Renal cortex interstitium (tissue), 11 donors: ENCODE measurements around the gene TRAPPC2L. TPM values are rescaled to one million over a fixed set of nuclear protein-coding genes. Genes with fewer than 3 reads are reported as not detected.
"Not testable (repeated sequence)": the region's sequence is repeated elsewhere in the genome, so short reads cannot be mapped to it uniquely, and the experiment has no call there.

ENCODE experiments used
- DNase-seq, 11 donors: peaks; one replicate each; pipeline ENCODE4 v3.0.0-alpha.2; 2013; ENCODE audit warnings: low read depth in 9 of 11, low spot score in 4 of 11; ENCODE audit errors: extremely low read depth in 1 of 11
- polyA plus RNA-seq, 3 donors: library from polyadenylated mRNA; unstranded; fragments of 120-200 nt; gene quantifications; one replicate each; pipeline ENCODE4 v1.2.1, GENCODE V29; 2013; ENCODE audit not compliant: insufficient read length in 3 of 3

The TRAPPC2L gene
- polyA plus RNA-seq, 3 donors: 63.0 to 85.3 (median 76.6) TPM

DNA sequence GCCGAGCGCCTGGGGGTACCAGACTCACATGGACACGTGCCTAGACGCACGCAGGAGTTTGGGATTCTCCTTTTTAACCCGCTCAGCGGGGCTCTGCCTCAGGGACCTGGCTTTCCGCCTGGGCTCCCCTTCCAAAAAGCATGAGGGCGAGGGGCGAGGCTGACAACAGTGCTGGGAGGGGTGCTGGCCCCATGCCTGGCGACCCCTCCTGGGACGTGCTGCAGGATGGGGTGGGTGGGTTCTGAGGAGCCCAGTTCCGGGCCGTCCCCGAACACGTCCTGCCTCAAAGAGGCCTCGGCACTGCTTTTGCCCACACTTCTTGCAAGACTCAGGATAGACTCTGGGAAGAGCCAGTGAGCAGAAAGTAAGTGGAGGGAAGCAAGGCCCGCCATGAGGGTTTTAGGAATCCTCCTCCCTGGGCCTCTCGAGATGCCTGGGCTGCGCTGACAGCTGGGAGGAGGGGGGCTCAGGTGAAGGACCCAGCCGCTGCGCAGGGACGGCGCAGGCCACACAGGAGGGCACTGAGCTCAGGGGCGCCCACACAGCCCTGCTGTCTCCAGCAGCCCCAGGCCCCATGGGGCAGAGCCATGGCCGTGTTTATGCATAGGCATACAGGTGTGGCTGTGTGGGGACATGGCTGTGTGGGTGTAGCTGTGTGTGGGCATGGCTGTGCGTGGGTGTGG is 24.9 kb downstream of the TRAPPC2L start:
- no peak for DNase-seq

DNA sequence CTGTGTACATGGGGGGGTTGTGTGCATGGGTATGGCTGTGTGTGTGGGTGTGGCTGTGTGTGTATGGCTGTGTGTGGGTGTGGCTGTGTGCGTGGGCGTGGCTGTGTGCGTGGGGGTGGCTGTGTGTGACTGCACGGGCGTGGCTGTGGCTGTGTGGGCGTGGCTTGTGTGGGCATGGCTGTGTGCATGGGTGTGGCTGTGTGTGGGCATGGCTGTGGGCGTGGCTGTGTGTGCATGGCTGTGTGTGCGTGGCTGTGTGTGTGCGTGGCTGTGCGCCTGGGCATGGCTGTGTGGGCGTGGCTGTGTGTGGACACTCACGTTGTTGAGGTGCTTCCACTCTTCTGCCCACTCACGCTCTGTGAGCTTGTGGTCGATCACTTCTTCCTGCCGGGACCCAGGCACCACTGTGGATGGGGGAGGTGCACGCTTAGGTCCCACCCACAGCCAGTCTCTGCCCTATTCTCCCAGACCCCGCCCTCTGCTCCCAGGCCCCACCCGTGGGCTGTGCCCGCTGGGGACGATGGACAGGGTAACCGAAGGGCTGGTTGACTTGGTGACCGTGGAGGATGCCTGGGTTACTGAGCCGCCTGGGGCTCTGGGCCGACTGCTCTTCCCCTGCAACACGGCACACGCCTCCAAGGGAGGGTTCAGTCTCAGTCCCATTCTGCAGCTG is 25.6 kb downstream of the TRAPPC2L start:
- DNase-seq: no peak

DNA sequence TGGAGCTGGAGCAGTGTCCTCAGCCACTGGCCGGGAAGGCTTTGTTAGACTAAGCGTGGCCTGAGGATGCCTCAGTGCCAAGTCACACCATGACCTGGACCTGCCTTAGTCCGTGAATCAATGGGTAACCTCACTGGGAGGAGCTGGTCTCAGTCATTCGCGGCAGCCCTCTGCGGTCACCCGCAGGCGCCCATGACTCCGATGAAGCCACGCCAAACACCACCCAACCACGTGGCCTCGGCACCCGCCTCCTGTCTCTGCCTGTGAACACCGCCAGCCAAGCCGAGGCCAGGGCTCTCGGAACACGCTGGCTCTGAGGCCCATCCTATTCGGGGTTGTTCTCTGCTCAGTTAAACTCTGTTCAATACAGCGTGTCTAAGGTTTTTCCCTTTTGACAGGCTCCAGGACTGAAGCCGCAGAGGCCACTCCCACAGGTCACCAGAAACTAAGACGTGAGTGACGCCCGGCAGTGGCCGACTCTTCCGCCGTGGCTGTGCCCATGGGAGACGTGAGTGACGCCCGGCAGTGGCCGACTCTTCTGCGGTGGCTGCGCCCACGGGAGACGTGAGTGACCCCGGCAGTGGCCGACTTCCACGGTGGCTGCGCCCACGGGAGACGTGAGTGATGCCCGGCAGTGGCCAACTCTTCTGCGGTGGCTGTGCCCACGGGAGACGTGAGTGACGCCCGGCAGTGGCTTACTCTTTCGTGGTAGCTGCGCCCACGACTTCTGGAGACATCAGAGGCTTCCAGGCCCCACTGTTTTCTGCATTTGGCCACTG is 26.4 kb downstream of the TRAPPC2L start:
- DNase-seq: no peak

DNA sequence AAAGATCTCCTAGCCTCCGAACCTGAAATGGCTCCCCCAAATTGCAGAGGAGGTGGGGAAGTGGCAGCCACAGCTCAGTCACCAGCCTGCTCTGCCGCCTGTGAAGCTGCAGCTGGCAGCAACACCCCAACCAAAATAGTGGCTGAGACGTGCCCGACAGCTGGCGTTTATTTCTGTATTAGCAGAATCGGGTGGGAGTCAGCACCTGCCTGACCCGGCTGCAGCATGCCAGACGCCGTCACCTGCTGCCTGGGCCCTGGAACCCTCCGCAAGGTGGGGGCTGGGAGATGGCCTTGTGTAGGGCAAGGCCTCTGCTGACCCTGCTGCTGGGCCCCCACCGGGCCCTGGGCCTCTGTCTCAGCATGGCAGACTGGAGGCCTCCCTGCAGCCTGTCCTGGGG is 27.0 kb downstream of the TRAPPC2L start:
- DNase-seq: no peak

DNA sequence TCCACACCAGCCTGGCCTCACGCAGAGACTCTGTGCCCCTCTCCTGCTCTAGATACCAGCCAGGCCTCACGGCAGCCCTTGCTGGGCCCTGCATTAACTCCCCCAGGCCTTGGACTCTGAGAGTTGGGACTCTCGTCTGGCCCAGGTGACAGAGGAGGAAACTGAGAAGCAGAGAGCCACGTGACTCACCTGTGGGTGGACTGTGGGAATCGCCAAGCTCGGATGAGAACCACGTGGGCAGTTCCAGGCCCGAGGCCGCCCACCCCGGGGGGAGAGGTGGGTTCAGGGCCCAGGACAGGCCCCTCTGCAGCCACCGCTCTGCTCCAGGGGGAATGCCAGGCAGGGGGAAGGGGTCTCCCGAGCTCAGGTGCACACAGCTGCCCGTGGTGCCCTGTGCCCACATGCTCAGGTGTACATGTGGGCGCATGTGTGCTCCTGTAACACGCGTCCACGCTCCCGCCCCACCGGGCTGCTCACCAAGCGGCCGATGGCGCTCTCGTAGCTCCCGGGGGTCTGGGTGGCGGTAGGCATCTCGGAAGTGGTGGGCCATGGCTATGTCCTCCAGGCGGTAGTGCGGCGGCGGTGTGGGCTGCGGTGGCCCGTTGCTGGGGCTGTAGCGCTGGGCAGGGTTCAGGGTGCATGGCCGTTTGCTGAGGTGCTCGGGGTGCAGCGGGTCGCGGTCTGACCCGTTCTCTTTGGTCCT is 27.8 kb downstream of the TRAPPC2L start:
- DNase-seq: no peak

DNA sequence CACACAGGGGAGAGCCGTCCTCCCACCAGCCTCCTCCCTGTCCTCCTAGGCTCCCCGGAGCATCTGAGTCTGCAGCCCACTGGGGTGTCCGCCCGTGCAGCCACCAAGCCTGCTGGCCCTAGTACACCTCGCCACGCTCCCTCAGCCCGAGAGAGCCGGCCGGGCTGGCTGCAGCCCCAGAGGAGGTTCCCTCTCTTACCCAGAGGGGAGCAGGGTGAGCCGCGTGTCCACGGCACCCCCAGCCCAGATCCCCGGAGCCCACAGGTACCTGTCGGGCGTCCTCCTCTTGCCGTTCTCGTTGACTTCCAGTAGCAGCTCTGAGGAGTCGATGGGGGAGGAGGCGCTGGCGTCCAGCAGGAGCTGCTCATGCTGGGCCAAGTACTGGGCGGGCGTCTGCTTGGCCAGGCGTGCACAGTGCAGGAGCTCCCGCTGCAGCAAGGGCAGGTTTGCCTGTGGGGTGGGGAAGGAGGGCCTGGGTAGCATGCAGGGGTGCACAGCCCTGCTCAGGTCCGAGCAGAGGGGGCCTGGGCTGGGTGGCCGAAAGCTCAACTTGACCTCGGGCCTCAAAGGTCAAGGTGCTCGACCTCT is 28.9 kb downstream of the TRAPPC2L start:
- no peak for DNase-seq

DNA sequence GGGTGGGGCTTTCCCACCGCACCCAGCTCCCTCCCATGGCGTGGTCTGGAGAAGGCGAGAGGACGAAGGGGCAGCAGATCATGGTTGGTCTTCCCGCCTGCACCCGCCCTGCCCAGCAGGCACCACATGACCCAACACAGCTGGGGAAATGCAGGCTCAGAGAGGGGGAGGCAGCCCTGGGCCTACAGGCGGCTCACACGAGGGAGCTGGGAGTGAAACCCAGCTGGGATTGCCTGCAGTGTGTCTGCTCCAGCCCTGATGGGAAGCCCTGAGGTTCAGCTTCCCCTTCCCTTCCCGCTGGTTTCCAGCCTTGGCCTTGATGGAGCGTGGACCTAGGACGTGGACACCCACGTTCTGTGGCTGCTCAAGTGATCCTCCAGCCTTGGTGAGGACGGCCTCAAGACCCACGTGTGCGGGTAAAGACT is 29.5 kb downstream of the TRAPPC2L start:
- DNase-seq: no peak

DNA sequence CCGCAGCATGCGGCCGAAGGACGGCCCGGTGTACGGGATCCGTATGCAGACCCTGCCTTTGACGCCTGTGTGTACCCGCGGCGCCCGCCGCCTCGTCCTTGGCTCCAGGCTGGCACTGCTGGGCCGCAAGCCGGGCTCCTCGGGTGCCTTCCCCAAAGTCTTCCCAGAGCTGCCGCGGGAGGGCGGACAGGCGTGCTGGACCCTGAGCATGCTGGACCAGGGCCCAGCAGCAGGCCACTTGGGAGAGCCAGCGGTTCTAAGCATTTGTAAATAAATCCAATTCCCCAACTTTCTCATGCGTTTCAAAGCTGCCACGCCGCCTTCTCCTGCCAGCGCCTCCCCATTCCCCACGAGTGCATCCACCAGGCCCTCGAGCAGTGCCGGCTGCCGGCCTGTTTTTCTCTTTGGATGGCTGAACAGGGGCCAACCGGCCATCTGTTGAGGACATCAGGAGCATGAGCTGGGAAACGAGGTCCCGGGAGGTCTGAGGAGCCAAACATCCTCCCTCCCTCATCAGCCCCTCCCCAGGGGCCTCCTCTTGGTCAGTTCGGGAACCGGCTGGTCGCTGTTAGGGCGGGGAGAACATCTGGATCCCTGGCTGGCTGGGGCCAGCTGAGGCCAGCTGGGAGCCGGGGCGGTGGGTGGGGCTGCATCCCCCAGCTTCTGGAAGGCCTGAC is 30.1 kb downstream of the TRAPPC2L start:
- DNase-seq: peak in 4 of 11 donors; percentile 35 to 67 (median 39)

DNA sequence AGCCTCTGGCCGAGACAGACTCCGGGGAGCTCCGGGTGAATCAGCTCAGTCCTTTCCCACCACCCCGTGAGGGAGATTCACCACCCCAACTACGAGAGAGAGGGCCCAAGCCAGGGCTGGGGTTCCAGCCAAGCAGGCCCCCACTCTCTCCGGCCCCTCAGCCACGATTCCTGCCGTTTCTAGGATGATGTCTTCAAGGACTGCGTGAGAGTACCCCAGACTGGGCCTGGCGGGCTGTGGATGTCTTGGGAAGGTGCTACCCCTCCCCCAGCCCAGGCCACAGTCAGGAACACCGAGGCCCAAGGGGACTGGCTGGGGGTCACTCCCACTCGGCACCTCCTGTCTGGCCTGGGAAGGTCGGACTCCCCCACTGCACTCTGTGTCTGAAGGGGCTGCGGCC is 31.1 kb downstream of the TRAPPC2L start:
- no peak for DNase-seq

DNA sequence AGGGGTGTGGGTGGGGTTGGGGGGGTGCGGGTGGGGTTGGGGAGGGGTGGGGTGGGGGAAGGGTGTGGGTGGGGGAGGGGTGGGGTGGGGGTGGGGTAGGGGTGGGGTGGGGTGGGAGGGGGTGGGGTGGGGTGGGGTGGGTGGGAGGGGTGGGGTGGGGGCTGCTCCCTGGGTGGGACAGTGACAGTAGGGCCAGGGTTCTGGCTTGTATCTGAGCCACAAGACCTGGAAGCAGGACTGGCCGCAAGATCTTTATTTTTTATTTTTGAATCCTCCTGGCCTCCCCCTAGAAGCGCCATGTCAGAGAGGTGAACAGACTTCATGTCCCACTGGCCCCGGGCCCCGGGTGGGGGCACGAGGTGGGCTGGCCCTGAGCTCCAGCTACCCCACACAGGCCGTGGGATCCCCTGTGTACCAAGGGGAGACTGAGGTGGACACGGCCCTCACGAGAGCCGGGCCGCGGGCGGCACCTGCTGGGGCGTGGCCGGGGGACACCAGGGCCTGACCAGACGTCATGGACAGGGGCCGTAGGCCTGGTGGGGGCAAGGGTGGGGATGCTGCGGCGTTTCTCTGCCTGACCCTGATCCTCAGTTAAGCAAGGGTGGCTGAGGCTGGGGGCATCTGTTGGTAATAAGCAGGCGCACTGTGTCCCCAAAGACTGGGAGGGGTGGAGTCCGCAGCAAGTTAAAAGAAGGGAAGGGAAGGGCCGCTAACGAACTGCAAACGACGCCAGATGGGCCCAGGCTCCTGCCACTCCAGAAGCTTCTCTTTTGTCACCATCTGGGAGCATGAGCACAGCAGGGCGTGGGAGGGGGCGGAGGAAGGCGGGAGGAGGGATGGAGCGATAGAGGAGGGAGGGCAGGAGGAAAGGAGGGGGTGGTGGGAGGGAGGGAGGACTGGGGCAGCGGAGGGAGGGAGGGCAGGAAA is 31.8 kb downstream of the TRAPPC2L start:
- no peak for DNase-seq

DNA sequence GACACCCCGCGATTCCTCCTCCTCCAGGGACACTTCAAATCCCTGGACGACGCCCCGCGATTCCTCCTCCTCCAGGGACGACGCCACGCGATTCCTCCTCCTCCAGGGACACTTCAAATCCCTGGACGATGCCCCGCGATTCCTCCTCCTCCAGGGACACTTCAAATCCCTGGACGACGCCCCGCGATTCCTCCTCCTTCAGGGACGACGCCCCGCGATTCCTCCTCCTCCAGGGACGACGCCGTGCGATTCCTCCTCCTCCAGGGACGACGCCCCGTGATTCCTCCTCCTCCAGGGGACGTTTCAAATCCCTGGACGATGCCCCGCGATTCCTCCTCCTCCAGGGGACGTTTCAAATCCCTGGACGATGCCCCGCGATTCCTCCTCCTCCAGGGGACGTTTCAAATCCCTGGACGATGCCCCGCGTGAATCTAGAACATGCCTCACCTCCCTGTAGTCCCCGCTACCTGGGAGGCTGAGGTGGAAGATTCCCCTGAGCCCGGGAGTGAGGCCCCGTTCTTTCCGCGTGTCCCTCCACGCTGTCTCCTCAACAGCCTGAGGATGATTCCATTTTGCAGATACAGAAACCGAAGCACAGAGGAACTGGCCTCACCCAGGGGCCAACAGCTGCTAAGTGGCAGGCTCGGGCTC is 32.9 kb downstream of the TRAPPC2L start:
- DNase-seq: not testable (repeated sequence)

DNA sequence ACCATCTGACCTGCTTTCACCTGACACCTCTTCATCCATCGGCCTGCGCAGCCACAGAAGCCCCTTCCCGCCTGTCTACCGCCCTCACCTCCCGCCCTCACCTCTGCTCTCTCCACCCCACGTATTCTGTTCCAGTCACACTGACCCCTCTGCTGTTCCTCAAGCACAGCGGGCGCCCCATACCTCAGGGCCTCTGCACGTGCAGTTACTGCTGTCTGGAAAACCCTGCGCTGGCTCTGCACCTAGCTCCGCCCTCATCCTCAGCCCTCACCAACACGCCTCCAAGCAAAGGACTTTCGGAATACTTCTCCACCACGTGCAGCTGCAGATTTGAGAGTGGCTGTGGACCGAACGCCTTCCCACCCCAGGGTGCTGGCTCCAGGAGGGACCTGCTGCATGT is 34.2 kb downstream of the TRAPPC2L start:
- no peak for DNase-seq

DNA sequence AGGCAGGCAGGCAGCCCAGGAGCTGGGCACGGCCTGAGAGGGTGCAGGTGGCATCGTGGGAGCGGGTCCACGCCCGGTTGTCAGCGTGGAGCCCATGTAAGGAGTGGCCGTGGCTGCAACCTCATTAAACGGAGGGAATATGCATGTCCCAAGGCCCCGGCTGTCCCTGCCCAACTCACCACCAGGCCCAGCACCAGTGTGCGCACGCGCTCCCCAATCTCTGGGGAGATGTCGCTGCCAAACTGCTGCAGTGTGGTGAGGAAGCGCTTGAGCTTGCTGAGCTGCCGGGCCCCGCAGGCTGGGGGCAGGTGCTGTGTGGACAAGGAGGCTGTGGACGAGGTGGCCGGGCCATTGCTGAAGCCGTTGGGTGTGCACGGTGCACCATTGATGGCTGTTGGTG is 35.1 kb downstream of the TRAPPC2L start:
- DNase-seq: no peak

DNA sequence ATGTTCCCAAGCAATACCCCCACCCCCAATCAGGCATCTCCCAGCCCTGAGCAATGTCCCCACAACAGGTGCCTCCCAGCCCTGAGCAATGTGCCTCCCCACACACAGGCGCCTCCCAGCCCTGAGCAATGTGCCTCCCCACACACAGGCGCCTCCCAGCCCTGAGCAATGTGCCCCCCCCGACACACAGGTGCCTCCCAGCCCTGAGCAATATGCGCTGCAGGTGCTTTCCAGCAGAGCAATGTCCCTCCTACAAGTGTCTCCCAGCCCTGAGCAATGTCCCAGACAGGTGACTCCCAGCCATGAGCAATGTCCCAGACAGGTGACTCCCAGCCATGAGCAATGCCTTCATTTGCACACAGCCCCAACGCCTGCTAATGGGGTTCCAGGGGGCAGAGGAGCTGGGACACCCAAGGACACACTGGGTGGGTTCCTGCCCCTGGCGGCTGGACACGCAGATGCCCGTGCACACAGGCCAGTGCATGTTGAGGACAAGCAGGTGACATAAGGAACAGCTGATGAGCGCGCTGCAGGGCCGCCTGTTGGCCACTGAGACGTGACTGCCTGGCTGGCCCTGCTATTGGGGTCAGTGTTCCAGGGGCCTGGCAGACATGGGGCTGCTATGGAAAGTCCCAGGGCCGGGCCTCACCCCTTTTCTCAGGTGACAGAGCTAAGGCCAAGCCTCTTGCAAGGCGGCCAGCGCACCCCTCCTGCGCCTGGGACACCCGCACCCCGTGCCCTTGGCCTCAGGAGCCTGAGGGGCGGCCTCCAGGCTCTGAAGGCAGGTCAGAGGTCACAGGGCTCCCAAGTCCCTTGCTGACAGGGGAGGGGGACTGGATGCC is 36.4 kb downstream of the TRAPPC2L start:
- no peak for DNase-seq

DNA sequence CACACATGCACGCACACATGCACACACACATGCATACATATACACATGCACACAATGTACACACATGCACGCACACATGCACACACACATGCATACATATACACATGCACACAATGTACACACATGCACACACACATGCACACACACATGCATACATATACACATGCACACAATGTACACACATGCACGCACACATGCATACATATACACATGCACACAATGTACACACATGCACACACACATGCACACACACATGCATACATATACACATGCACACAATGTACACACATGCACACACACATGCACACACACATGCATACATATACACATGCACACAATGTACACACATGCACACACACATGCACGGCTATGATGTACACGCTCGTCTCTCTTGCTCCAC is 37.3 kb downstream of the TRAPPC2L start:
- not testable (repeated sequence) for DNase-seq

DNA sequence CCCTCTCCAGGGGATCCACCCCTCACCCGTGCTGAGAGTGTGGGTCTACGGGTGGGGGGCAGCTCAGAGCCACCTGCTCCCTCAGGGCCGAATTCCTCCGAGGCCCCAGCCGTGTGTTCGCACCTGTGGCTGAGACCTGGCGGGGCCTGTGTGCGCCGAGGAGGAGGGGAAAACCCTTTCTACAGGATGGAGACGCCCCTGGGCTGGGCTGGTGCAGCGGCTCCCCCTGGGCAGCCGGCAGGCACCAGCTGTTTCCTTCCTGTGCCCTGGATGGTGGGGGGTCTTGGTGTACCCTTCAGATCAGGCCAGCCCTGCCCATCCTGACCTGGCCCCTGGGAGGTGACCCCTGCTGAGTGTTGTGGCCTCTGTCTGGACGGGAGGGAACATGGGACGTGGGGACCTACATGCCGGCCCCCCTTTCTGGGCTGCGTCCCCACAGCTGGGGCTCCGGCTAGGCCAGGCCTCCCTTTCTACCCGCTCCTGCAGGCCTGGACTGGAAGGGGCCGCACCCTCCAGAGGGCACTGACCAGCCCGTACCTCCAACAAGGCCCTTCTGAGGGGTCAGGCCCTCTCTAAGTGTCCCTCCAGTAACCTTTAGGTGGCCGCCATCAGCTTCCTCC is 37.9 kb downstream of the TRAPPC2L start:
- DNase-seq: no peak
